ENCODE measurements around the gene FAS.
"Not testable (repeated sequence)": the region's sequence is repeated elsewhere in the genome, so short reads cannot be mapped to it uniquely, and the experiment has no call there.

Gene FAS

DNA sequence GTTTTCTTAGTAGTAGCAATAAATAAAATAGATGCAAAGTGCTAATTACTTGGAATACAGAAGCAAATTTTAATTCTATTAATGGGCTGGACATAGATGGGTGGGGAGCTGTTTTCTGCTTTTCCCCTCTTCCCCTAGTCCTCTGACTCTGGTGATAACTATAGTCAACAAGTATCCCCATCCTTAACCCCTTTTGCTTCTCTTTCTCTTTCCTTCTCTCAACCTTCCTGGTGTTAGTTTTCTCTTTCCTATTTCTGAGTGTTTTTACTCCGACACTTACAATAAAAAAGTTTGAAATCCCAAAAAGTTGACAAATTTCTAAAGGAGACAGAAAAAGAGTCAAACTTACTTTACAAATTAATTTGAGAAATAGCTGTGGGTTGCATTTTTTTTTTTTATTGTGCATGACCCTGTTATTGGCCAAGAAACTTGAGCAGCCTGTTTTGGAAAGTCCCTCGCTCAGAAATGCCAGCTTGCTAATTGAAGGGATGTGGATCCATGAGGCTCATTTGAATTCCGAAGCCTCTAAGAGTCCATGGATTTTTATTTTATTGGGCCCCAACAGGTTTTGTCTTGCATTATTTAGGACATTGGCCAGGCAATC, 2.4 kb downstream of the FAS start:
- no peak for DNase-seq (ENCODE audit: low spot score)

DNA sequence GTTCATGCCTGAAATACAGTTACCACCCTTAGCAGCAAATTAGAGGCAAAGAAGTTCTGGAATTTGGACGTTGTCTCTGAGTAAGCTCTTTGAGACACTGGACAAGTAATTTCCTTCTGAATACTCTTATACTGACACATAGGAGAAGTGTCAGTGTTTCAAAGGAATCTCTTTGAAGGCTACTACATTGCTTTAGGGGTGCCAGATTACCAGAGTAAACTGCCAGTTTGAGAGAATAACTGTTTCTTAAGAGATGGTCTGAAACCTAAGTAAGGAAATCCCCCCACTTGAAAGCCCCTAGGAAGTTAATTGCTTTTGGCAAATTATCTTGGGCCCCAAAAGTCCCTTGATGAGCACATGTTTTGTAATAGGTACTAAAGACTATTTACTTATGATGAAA, 3.4 kb downstream of the FAS start:
- no peak for DNase-seq (ENCODE audit: low spot score)

DNA sequence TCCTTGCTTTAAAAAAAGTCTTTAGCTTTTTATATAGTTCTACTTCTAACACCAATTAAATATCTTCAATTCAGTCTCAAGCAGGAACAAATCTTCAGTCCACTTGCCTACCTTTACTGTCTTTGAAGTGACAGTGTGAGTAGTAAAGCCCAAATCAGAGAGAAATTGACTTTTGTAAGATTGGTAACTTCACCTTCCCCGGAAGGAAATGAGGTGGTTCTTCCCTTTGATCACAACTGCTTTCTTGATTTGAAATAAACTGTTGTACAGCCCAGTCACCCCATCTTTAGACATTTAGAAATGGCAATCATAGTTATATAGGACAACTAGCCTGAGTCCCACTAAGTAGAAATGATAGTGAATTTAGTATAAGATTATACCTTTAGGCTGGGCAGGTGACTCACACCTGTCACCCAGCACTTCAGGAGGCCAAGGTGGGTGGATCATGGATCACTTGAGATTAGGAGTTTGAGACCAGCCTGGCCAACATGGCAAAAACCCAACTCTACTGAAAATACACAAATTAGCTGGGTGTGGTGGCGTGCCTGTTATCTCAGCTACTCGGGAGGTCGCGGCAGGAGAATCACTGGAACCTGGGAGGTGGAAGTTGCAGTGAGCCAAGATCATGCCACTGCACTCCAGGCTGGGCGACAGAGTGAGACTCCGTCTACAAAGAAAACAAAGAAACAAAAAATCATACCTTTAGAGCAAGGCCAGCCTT, 4.7 kb downstream of the FAS start:
- DNase-seq (ENCODE audit: low spot score) = no peak

- DNase-seq (ENCODE audit: low spot score) = no peak
Observed at GRCh38 chr10:88996927-88997326, 6.3 kb downstream of the FAS start.

DNA sequence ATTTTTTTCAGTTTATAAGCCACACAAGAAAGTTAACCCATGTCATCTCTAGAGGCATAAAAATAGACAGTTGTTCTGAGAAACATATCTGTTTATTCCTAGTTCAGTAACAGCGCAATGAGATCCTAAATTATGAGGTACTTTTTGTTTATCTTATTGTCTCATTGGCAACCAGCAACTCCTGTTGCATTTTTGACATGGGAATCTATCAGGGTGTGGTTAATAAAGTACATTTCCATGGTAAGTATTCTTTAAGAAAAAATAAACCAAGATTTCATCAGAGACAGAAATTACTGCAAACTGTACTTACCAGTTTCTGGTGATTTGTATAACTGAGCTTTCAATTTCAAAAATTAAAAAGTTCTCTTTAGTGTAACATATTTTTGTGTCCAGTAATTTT, 9.0 kb downstream of the FAS start:
- DNase-seq (ENCODE audit: low spot score) = no peak

- no peak for DNase-seq (ENCODE audit: low spot score)
Observed at GRCh38 chr10:89001024-89001728, 10.6 kb downstream of the FAS start.

DNA sequence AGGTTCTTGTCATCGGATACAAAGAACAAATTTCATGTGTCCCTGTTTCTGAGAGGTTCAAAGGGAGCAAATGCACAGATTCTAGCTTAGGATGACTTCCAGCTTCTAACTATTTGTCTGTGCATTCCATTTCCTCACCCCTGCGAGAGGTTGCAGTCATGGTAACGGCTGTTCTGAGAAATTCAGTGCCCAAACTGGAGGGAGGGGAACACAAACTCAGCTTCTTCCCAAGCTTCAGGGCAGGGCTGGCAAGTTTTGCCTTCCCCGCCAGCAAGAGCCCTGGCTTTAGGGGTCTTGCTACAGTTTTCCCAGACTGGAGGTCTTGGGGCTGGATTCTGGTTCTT, 11.1 kb downstream of the FAS start:
- DNase-seq (ENCODE audit: low spot score) = no peak

- DNase-seq (ENCODE audit: low spot score) = no peak
Observed at GRCh38 chr10:89002226-89002978, 11.8 kb downstream of the FAS start.

DNA sequence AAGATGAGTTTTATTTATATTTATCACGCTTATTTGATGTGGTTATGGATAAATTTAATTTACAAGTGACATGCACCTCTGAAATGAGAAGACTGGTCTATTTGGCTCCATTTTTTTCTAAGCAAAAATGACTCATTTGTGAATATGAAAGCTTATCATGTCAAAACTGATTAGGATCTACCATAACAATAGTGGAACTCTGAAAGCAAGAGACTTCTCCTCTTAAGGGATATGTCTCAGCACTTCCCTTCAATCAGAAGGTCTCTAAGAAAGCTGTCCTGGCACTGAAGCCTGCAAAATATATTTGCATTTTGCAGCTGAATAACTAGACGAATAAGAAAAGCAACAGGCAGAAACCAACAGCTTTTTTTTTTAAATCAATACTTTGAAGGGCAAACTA, 12.7 kb downstream of the FAS start:
- no peak for DNase-seq (ENCODE audit: low spot score)

DNA sequence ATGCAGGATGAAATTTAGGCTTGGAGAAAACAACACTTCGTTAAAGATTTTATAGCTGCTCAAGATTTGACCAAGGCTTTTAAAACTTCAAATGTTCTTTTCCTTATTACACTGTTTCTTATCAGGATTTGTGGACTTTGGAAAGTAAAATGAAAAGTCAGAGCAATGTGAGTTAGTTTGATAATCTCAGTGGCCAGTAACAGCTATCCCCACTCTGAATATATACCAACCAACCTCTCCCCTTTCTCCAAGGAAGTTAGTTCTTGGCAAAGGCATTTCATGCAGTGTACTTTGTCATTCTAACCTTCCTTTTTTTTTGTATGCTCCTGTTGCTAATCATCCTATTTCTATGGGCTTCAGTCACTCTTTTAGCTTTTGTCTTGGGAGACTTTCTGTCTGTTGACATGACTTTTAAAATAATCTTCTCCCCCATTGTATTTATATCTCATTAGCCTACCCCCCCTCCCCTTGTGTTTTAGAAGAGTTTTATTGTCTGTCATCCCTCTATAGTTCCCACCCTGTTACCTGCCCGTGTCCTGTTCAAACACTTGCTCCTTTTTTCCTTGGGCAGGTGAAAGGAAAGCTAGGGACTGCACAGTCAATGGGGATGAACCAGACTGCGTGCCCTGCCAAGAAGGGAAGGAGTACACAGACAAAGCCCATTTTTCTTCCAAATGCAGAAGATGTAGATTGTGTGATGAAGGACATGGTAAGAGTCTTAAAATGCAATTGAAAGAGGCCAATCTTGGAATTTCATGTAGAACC, 16.7 kb downstream of the FAS start:
- DNase-seq (ENCODE audit: low spot score) = no peak

DNA sequence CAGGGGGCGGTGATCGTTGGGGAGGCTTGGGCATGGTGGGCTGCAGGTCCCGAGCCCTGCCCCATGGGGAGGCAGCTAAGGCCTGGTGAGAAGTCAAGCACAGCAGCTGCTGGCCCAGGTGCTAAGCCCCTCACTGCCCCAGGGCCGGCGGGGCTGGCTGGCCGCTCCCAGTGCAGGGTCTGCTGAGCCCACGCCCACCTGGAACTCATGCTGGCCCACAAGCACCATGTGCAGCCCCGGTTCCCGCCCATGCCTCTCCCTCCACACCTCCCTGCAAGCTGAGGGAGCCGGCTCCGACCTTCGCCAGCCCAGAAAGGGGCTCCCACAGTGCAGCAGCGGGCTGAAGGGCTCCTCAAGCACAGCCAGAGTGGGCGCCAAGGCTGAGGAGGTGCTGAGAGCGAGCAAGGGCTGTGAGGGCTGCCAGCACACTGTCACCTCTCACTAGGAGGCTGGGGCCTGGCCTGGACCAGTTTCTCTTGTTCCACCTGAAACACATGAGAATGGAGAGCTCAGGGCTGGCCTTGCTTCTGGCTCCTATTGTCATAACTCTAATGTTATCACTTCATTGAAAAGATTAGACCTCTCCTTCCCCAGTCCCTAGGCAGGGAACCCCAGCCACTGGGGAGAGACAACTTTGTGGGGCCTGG, 28.2 kb downstream of the FAS start:
- not testable (repeated sequence) for DNase-seq (ENCODE audit: low spot score)

- DNase-seq (ENCODE audit: low spot score) = no peak
Observed at GRCh38 chr10:89019569-89020327, 29.1 kb downstream of the FAS start.

DNA sequence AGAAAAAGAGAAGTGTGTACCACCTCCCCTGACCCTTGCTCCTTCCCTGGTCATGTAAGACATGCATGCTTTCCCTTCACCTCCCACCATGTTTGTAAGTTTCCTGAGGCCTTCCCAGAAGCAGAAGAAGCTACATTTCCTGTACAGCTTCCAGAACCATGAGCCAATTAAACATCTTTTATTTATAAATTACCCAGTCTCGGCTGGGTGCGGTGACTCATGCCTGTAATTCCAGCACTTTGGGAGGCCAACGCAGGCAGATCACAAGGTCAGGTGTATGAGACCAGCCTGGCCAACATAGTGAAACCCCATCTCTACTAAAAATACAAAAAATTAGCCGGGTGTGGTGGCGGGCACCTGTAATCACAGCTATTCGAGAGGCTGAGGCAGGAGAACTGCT, 30.9 kb downstream of the FAS start:
- not testable (repeated sequence) for DNase-seq (ENCODE audit: low spot score)

DNA sequence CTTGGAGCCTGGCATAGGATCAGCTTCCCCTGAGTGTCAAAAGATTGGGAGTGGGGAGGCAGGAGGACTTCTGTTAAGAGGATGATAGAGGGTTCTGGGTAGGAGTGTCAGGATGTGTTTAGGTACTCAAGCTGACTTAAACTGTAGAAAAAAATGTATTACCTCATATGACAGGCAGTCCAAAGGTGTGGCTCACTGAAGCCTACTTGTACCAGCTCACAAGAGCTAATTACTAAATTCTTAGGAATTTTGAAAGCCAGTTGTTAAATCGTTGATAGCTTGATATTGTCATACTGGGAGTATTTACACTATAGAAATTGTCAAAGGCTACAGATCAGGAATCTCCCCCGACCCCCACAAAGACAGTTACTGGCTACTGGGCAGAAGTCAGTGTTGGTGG, 32.1 kb downstream of the FAS start:
- DNase-seq (ENCODE audit: low spot score) = no peak

- DNase-seq (ENCODE audit: low spot score) = no peak
Observed at GRCh38 chr10:89025453-89025852, 34.9 kb downstream of the FAS start.

DNA sequence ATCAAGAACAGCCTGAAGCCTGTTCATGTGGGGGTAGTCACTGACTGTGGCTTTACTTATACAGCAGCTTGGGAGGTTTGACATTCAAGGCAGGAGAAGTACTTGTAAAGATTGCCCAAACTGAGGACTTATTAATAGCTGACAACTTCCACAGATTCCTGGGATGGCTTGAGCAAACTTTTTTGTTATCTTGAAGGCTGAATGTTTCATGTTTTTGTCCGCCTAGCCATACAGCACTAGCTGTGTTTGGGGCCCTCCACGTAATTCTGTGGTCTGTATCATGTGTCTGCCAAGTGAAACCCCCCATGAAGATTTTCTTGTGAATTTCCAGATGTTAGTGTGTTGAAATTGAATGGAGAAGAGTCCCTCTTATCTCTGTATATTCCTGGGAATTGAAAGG, 38.6 kb downstream of the FAS start:
- no peak for DNase-seq (ENCODE audit: low spot score)

DNA sequence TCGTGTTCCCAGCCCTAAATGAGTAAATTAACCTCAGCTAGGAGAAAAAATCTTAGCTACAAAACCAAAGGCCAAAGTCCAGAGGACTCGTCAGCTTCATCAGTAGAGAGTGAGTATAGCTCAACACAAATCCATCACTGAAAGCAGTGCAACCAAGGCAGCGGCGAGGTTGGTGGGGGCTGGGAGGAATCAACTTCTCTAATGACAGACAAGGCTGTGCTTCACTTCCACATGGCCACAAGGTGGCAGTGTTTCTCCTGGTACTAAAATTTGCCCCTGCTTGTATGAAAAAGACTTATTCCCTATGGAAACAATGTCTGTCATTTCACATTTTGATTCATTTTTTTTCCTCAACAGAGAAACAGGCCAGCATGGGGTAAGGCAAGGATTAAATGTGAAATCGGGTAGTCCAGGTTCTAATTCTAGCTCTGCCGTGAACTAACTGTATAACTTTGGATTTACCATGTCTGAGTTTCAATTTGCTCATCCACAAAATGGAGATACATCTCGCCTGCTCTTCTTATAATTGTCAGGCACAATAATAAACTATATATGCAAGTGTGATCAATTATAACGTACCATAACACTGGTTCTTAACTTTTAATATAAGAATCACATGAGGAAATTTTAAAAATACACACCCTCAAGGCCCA, 39.3 kb downstream of the FAS start:
- peak; percentile 77 for DNase-seq (ENCODE audit: low spot score)

GRCh38 chr10:89030791-89031190, 40.2 kb downstream of the FAS start:
- DNase-seq (ENCODE audit: low spot score) = no peak

GRCh38 chr10:89032141-89032891, 41.7 kb downstream of the FAS start:
- DNase-seq (ENCODE audit: low spot score) = no peak

DNA sequence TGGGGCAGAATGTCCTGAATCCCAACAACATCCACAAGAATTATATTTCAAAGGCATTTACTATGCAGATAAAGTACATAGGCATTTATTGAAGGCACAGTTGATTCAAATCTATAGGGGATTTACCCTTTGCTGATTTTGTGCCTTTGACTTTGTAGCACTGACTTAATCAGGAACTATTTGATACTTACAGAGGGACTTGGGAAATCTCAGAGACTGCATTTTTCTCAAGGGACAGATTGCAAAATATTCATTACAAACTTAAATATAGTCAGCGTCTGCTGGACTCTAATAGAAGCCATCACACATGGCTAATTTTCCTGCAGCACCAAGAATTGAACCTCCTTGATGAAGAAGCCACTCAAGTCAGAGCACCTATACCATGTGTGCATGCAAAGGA, 44.9 kb downstream of the FAS start:
- DNase-seq (ENCODE audit: low spot score) = no peak

Data from NAMALWA (cell line).